GM23338 (cell line): ENCODE results near the gene OTUD4. TPM values are rescaled to one million over a fixed set of nuclear protein-coding genes. Genes with fewer than 3 reads are reported as not detected.
A peak's percentile ranks its signal among the peaks of the same experiment; 100 is the strongest.

ENCODE experiments used
- ATAC-seq: fragments of 200-7000 bp; cut with Tn5 transposase; 3 replicates; pipeline ENCODE4 v1.9.1; 2020
- DNase-seq: peaks from one replicate; pipeline ENCODE4 v3.0.0-alpha.2; 2015; ENCODE audit warnings: low spot score
- H2AFZ ChIP-seq: fragments of 200-600 bp; sonication (generic); 2 replicates; pipeline ENCODE4 v1.8.0; 2016; ENCODE audit warnings: antibody characterized with exemption, mild to moderate bottlenecking, moderate library complexity
- H3F3A ChIP-seq: fragments of 200-600 bp; sonication (generic); replicated peaks from 2 replicates; pipeline ENCODE4 v1.8.0; 2017; ENCODE audit warnings: antibody characterized with exemption, mixed run types, low read depth
- H3K27ac ChIP-seq: fragments of 200-600 bp; sonication (generic); 2 replicates; pipeline ENCODE4 v1.6.1; 2016; ENCODE audit warnings: low read depth
- H3K27me3 ChIP-seq: fragments of 200-600 bp; sonication (generic); 2 replicates; pipeline ENCODE4 v1.8.0; 2016; ENCODE audit warnings: mild to moderate bottlenecking, mixed run types, moderate library complexity; ENCODE audit not compliant: insufficient read depth
- H3K36me3 ChIP-seq: fragments of 200-600 bp; sonication (generic); 2 replicates; pipeline ENCODE4 v1.8.0; 2016; ENCODE audit warnings: mild to moderate bottlenecking; ENCODE audit not compliant: insufficient read depth
- H3K4me1 ChIP-seq: fragments of 200-600 bp; sonication (generic); 2 replicates; pipeline ENCODE4 v1.8.0; 2016; ENCODE audit warnings: mild to moderate bottlenecking, moderate library complexity; ENCODE audit not compliant: insufficient read depth
- H3K4me2 ChIP-seq: fragments of 200-600 bp; sonication (generic); 2 replicates; pipeline ENCODE4 v1.7.1; 2017; ENCODE audit warnings: mixed run types
- H3K4me3 ChIP-seq: fragments of 200-600 bp; sonication (generic); 2 replicates; pipeline ENCODE4 v1.6.1; 2016; ENCODE audit warnings: mixed run types
- H3K79me2 ChIP-seq: fragments of 200-600 bp; sonication (generic); replicated peaks from 2 replicates; pipeline ENCODE4 v1.8.0; 2017; ENCODE audit warnings: mild to moderate bottlenecking; ENCODE audit not compliant: insufficient read depth
- H3K9me2 ChIP-seq: fragments of 200-600 bp; sonication (generic); 2 replicates; pipeline ENCODE4 v1.8.0; 2017; ENCODE audit not compliant: insufficient read depth
- H4K20me1 ChIP-seq: fragments of 200-600 bp; sonication (generic); replicated peaks from 2 replicates; pipeline ENCODE4 v1.8.0; 2017; ENCODE audit warnings: mild to moderate bottlenecking; ENCODE audit not compliant: insufficient read depth
- H3K27ac Mint-ChIP-seq: 2 replicates; pipeline ENCODE4 v1.8.0; 2020; ENCODE audit warnings: inconsistent platforms, mild to moderate bottlenecking, moderate library complexity, mixed read lengths
- H3K27me3 Mint-ChIP-seq: 3 replicates; pipeline ENCODE4 v1.8.0; 2022; ENCODE audit warnings: low read depth, mild to moderate bottlenecking, moderate library complexity, mixed read lengths, inconsistent platforms; ENCODE audit not compliant: insufficient read depth, poor library complexity
- H3K36me3 Mint-ChIP-seq: 3 replicates; pipeline ENCODE4 v1.8.0; 2021; ENCODE audit warnings: low read depth, mild to moderate bottlenecking, inconsistent platforms, moderate library complexity, mixed read lengths
- H3K4me1 Mint-ChIP-seq: 3 replicates; pipeline ENCODE4 v1.8.0; 2020; ENCODE audit warnings: mild to moderate bottlenecking, inconsistent platforms, mixed read lengths
- H3K4me3 Mint-ChIP-seq: 3 replicates; pipeline ENCODE4 v1.8.0; 2021; ENCODE audit warnings: moderate library complexity, mild to moderate bottlenecking, inconsistent platforms, mixed read lengths
- H3K9me3 Mint-ChIP-seq: 3 replicates; pipeline ENCODE4 v1.8.0; 2020; ENCODE audit warnings: moderate library complexity, mild to moderate bottlenecking, inconsistent platforms, mixed read lengths
- CREB1 ChIP-seq: fragments of 250-450 bp; sonication (Bioruptor Pico); IDR thresholded peaks from 2 replicates; pipeline ENCODE4 v1.5.0; 2020; ENCODE audit warnings: low read depth, mild to moderate bottlenecking, moderate library complexity
- EZH2phosphoT487 ChIP-seq: fragments of 200-600 bp; sonication (generic); IDR thresholded peaks from one replicate; pipeline ENCODE4 v1.8.1; 2018; ENCODE audit warnings: antibody characterized with exemption; ENCODE audit not compliant: unreplicated experiment
- POLR2AphosphoS5 ChIP-seq: IDR thresholded peaks from 2 replicates; pipeline ENCODE4 v1.6.1; 2016; ENCODE audit warnings: antibody characterized with exemption, low read depth
- ZNF331 ChIP-seq: fragments of 250-450 bp; sonication (Bioruptor Pico); IDR thresholded peaks from 2 replicates; pipeline ENCODE4 v1.5.0; 2020; ENCODE audit warnings: low read depth, mild to moderate bottlenecking, moderate library complexity
- ZNF462 ChIP-seq: fragments of 250-450 bp; sonication (Bioruptor Pico); IDR thresholded peaks from 2 replicates; pipeline ENCODE4 v1.5.0; 2020; ENCODE audit warnings: mild to moderate bottlenecking, moderate library complexity
- polyA plus RNA-seq: library from polyadenylated mRNA; unstranded; fragments of >200 nt; fragmentation: Nextera tagmentation; extraction: Ambion mirVana; gene quantifications from 2 replicates; pipeline ENCODE4 v1.2.1, GENCODE V29; 2016
- total RNA-seq: library from RNA; depleted of rRNA; stranded (reverse); fragments of >200 nt; shearing (Covaris generic); gene quantifications from 2 replicates; pipeline ENCODE4 v1.2.3, GENCODE V29; 2014
- TF ChIP-seq, protein P1 (sequence below), 2 experiments: fragments of 200-600 bp in 1 of 2; sonication (generic) in 1 of 2; conservative IDR thresholded peaks; 2 replicates each; pipeline versions ENCODE4 v1.5.1 to v1.6.1; 2016 to 2017; ENCODE audit warnings: antibody characterized with exemption in 2 of 2, low read depth in 2 of 2, mild to moderate bottlenecking in 2 of 2, moderate library complexity in 1 of 2

The OTUD4 gene
- total and polyA plus RNA-seq, 2 experiments from 2014 or later, result 17.9 to 53.2 TPM

- Histone ChIP-seq H3F3A (no peaks in the 10 kb centered on the region), H2AFZ (no peak overlapping the region), H4K20me1 (no peaks in the 10 kb centered on the region), H3K36me3 (no peaks in the 10 kb centered on the region), H3K4me3 (no peak overlapping the region), H3K27ac (no peak overlapping the region), H3K79me2 (no peaks in the 10 kb centered on the region), H3K27me3 (no peaks in the 10 kb centered on the region), H3K4me1 (peaks cover 19% of the 10 kb centered on the region), H3K4me2 (no peak overlapping the region), H3K9me2 (no peaks in the 10 kb centered on the region)
- H3K9me3 Mint-ChIP-seq, result no peaks in the 10 kb centered on the region; the same call in 2 of the 3 replicates
- H3K27ac Mint-ChIP-seq, result no peak overlapping the region
- H3K4me3 Mint-ChIP-seq, result no peak overlapping the region
- H3K4me1 Mint-ChIP-seq, result peaks cover 19% of the 10 kb centered on the region
- H3K27me3 Mint-ChIP-seq, result no peaks in the 10 kb centered on the region
- DNase-seq, result peak; percentile 33
- ATAC-seq, result no peak; the same call in 2 of the 3 replicates
- TF ChIP-seq CREB1 (CRISPR knock-in tag), result no peak
- no peak for TF ChIP-seq ZNF331
- TF ChIP-seq, protein P1, sequence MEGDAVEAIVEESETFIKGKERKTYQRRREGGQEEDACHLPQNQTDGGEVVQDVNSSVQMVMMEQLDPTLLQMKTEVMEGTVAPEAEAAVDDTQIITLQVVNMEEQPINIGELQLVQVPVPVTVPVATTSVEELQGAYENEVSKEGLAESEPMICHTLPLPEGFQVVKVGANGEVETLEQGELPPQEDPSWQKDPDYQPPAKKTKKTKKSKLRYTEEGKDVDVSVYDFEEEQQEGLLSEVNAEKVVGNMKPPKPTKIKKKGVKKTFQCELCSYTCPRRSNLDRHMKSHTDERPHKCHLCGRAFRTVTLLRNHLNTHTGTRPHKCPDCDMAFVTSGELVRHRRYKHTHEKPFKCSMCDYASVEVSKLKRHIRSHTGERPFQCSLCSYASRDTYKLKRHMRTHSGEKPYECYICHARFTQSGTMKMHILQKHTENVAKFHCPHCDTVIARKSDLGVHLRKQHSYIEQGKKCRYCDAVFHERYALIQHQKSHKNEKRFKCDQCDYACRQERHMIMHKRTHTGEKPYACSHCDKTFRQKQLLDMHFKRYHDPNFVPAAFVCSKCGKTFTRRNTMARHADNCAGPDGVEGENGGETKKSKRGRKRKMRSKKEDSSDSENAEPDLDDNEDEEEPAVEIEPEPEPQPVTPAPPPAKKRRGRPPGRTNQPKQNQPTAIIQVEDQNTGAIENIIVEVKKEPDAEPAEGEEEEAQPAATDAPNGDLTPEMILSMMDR (conservative IDR thresholded peaks at IDR 0.05; ENCODE audit: low read depth in 2 of 2), result peak; percentile 70 to 80
- no peaks in the 10 kb centered on the region; the same call in 2 of the 3 replicates for H3K36me3 Mint-ChIP-seq
Measured at GRCh38 chr4:145216535-145216934, 36.1 kb upstream of the OTUD4 start.

GRCh38 chr4:145213245-145213644, 32.9 kb upstream of the OTUD4 start:
- Mint-ChIP-seq H3K27me3 (no peaks in the 10 kb centered on the region), H3K36me3 (no peaks in the 10 kb centered on the region; the same call in 2 of the 3 replicates), H3K4me3 (no peak overlapping the region), H3K9me3 (no peaks in the 10 kb centered on the region; the same call in 2 of the 3 replicates), H3K27ac (no peak overlapping the region), H3K4me1 (peaks cover 11% of the 10 kb centered on the region)
- no peaks in the 10 kb centered on the region for H3K36me3 ChIP-seq
- H4K20me1 ChIP-seq, result no peaks in the 10 kb centered on the region
- peaks cover 15% of the 10 kb centered on the region for H3K4me1 ChIP-seq
- ATAC-seq (no peak), DNase-seq (no peak)
- H3K4me3 ChIP-seq, result no peak overlapping the region
- TF ChIP-seq EZH2phosphoT487 (no peak), POLR2AphosphoS5 (no peak), CREB1 (CRISPR knock-in tag) (no peak), ZNF462 (no peak)
- H3F3A ChIP-seq, result no peaks in the 10 kb centered on the region
- H2AFZ ChIP-seq, result no peak overlapping the region
- no peaks in the 10 kb centered on the region for H3K79me2 ChIP-seq
- no peak overlapping the region for H3K4me2 ChIP-seq
- H3K27ac ChIP-seq, result no peak overlapping the region
- no peaks in the 10 kb centered on the region for H3K27me3 ChIP-seq
- no peaks in the 10 kb centered on the region for H3K9me2 ChIP-seq
